GM23248 (cell line): ENCODE measurements around the gene SLC6A19.

Source experiments
- EZH2 ChIP-seq: fragments of 200-600 bp; sonication (generic); IDR thresholded peaks from 2 replicates; pipeline ENCODE4 v1.6.1; 2018; ENCODE audit warnings: antibody characterized with exemption, mild to moderate bottlenecking; ENCODE audit not compliant: insufficient read depth, poor library complexity, severe bottlenecking
- EZH2phosphoT487 ChIP-seq: fragments of 200-600 bp; sonication (generic); IDR thresholded peaks from 2 replicates; pipeline ENCODE4 v1.6.1; 2018; ENCODE audit warnings: antibody characterized with exemption, moderate library complexity, mild to moderate bottlenecking, low read depth; ENCODE audit not compliant: insufficient read depth

GRCh38 chr5:1190837-1191239, 10.6 kb upstream of the SLC6A19 start:
- TF ChIP-seq EZH2 (no peak), EZH2phosphoT487 (no peak)
